GM12891 (cell line): ENCODE data around the gene FHIT.

Experiments used
- POLR2A ChIP-seq: IDR thresholded peaks from 2 replicates; pipeline ENCODE4 v1.6.1; 2011; ENCODE audit warnings: low read depth, low read length, control low read depth
- POLR2AphosphoS5 ChIP-seq: IDR thresholded peaks from 2 replicates; pipeline ENCODE4 v1.6.1; 2011; ENCODE audit warnings: low read depth, low read length, control low read depth
- SPI1 ChIP-seq: IDR thresholded peaks from 2 replicates; pipeline ENCODE4 v1.6.1; 2011; ENCODE audit warnings: low read depth, low read length, control low read depth

DNA sequence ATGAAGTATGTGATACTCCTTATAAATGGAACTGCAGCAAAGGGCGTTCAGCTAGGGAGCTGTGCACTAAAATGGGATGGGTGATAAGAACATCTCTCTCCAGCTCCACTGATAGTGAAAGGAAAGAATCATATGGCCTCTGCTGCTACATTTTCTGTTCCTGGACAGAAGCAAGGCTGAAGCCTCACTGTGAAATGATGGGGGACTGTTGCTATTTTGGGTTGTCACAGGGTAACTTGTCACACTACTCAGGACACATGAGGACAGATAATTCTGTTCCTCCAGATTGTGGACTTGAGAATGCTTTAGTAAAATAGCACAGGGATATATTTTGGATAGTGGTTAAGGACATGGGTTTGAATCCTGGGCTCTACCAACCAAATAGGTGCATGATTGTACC, 423.6 kb downstream of the FHIT start:
- no peak for TF ChIP-seq SPI1
- TF ChIP-seq POLR2A: no peak
- no peak for TF ChIP-seq POLR2AphosphoS5
